Stimulated activated naive CD4-positive, alpha-beta T cell (primary cell): Measurements from ENCODE around the gene FAM171A1.
A peak's percentile ranks its signal among the peaks of the same experiment; 100 is the strongest.

Source experiments
- DNase-seq, 6 experiments: peaks; one replicate each; lab custom pipeline; 2025; lab: John Stamatoyannopoulos, UW

Gene FAM171A1

GRCh38 chr10:15242261-15242840 is 128.7 kb downstream of the FAM171A1 start:
- no peak for DNase-seq

DNA sequence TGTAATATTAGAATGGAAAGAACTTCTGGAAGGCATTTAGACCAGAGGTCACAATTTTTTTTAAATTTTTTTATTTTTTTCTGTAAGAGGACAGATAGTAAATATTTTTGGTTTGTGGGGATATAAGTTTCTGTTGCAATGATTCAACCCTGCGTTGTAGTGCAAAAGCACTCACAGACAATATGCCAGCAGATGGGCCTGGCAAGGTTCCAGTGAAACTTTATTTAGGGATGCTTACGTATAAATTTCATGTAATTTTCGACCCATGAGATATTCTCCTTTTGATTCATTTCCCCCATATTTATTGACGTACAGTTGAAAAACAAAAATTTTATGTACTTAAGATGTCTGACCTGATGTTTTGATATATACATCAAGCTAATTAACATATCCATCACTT is 129.8 kb downstream of the FAM171A1 start:
- DNase-seq = no peak

DNA sequence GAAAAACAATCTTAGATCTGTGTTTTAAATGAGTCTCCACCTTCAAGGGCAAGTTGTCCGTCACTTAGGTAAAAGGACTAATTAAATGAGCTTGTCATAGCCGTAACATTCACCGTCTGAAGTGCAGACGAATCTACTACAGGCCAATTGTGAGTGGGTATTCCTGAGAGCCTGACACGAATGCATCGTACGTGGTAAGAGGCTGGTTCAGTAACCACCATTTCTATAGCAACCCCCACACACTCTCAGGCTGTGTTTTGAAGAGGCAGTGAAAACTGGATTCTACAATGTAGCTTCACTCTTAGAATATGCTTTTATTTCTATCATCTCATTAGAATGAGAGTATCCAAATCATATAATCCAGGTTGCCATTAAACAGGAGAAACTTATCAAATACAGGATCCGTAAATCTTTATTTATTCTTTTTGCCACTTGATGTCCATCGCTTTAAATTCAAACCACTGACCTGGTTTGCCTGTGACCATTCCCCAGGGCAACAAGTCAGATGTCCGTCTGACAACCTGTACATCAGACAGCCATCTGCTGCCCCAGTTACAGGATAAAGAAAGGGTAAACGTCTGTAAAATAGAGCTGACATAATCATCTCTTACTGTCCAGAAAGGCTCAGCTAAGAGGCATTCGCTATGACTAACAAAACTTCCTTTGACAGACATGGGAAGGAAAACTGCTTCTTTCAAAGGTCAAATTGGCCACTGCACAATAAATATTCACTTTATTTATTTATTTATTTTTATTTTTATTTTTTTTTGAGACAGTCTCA is 132.3 kb downstream of the FAM171A1 start:
- no peak for DNase-seq

GRCh38 chr10:15237351-15237750 is 133.7 kb downstream of the FAM171A1 start:
- no peak for DNase-seq

GRCh38 chr10:15236340-15236739 is 134.7 kb downstream of the FAM171A1 start:
- DNase-seq = no peak

DNA sequence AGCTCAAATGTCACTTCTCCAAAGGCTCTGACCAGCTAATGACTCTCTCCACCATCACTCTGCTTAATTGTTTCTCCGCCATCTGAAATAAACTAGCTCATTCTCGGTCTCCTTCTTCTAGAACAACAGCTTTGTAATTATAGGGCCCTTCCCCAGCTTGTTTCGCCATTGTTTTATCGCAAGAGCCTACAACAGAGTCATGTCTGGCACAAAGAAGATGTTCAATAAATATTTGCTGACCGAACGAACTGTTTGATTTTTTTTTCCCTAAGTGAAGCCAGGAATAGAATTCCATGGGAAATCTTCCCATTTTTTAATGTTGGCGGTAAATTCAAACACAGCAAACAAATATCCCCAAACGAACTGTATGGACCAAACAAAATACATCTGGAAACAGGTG is 138.8 kb downstream of the FAM171A1 start:
- DNase-seq = no peak

DNA sequence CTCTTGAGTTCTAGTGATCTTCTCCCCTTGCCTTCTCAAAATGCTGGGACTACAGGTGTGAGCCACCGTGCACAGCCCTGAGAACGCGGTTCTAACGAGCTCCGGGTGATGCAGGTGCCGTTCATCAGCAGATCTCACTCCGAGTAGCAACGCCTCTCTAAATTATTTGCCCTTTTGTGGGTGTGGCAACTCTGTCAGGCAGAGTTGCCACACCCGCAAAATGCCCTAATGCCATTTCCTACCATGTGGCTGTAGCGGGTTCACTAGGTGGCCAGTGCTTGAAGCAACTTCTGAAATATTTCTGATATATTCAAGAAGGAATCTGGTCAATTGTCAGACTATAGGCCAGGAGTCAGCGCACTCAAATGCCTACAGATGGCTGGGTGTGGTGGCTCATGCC is 139.7 kb downstream of the FAM171A1 start:
- no peak for DNase-seq

GRCh38 chr10:15230257-15230656 is 140.8 kb downstream of the FAM171A1 start:
- DNase-seq = no peak

- no peak for DNase-seq
Measured at GRCh38 chr10:15229268-15229667, 141.8 kb downstream of the FAM171A1 start.

GRCh38 chr10:15228426-15228825 is 142.7 kb downstream of the FAM171A1 start:
- DNase-seq = no peak

- no peak for DNase-seq
Measured at GRCh38 chr10:15227611-15228372, 143.3 kb downstream of the FAM171A1 start.

- no peak for DNase-seq
Measured at GRCh38 chr10:15225511-15225910, 145.6 kb downstream of the FAM171A1 start.

DNA sequence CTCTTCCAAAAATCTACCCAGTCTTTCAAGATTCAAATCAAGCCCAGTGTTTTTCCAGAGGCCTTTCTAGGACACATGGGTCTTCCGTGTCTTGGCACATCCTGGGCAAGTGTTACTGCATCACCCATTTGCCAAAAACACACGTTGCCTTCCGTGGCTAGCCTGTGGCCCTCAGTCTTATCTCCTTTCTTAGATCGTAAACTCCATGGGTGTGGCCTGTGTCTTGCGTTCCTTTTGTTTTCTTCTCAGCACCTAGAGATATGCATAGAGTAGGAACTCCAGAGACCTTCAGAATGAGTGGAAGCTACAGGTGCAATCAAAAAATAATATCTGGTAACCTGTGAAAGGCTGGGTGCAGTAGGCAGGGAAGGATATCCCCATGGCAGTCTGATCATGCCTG is 146.1 kb downstream of the FAM171A1 start:
- DNase-seq = no peak

GRCh38 chr10:15223174-15223573 is 147.9 kb downstream of the FAM171A1 start:
- no peak for DNase-seq

DNA sequence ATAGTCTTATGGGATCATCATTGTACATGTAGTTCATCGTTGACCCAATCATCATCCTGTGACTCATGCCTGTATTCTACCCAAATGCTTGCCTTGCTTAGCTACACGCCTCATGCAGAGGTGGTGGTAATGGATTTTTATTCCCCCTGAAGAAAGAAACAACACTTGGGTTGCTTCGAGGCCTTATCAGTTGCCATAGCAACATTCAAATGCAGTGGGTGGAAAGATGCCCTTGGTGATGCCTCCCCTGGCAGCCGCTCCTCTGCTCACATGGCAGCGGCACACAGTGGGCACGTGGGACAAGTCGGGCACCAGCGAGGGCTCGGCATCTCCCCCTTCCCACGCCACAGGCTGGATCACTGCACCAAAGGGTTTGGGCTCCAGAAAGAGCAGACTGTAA is 148.6 kb downstream of the FAM171A1 start:
- DNase-seq = no peak

DNA sequence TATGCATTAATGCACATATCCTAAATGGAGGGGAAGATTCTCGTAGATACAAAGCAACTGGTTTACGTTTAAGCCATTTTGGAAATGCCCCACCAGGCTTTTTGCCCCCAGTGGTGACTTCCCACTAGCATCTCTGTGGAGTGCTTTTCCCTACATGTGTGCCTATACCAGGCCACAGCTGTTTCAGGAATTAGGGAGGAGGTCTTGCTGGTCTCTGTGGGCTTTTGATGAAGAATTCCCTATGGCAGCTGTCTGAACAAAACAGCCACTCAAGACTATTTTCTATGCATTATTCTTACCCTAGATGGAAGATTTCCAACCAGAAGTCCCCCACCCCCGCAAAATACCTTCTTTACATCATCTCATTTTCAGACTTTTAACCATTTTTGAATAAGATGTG is 150.6 kb downstream of the FAM171A1 start:
- no peak for DNase-seq

DNA sequence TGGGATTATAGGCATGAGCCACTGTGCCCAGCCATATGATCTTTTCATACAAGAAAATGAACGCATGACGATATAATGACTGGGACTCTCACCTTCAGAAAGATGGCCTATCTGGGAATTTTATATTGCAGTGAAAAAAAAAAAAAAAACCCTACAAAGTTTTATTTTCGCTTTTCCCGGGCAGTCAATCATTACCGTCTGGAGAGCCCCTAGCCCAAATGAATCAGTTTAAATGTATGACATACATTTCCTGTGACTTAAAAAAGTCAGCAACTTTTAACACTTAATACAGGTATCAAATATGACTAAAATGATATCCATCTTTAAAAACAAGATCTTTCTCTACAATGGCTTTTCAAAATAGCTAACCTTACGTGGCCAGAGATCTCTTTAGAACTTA is 154.4 kb downstream of the FAM171A1 start:
- DNase-seq = no peak

- DNase-seq = no peak
Measured at GRCh38 chr10:15214237-15214636, 156.9 kb downstream of the FAM171A1 start.

DNA sequence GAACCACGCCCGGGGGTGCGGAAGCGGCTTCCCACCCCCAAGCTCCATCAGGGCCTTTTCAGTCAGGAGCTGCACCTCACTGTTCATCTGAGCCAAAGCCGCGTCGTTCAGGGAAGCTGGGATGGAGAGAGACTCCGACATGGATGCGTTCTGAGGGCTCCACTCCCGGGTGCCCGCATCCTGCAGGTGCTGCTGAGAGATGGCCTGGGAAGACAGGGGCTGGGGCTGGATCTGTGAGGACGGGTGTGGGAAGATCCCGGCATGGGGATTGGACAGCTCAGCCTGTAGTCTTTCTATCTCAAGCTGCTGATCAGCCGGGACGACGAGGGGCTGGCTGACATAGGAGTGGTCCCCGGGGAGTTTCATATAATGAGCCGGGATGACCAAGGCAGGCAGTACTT is 157.6 kb downstream of the FAM171A1 start:
- no peak for DNase-seq

DNA sequence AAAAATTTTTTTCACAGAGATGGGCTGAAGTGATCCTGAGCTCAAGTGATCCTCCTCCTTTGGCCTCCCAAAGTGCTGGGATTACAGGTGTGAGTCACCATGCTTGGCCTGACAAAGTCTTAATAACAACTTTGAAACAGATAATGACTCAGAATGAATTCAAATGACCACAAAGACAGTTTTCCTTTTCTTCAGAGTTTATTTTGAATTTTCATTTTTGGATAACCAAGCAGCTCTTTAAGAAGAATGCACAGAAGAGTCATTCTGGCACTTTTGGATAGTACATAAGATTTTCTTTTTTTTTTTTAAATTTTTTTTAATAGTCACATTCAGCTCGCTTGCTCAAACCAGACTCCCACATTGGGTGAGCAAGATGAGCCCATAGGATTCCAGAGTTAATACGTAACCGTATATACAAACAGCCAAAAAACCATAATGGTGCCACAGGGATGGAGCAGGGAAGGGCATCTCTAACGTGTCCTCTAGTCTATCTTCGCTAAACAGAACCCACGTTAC is 159.6 kb downstream of the FAM171A1 start:
- no peak for DNase-seq

- no peak for DNase-seq
Measured at GRCh38 chr10:15210521-15210920, 160.6 kb downstream of the FAM171A1 start.

- peak; percentile 21 to 82 (median 68) for DNase-seq
Measured at GRCh38 chr10:15209827-15210509, 161.1 kb downstream of the FAM171A1 start.
